GM12891 (cell line): Measurements from ENCODE around the gene C1orf146.

Experiments used
- PAX5 ChIP-seq: IDR thresholded peaks from 2 replicates; pipeline ENCODE4 v1.6.1; 2011; ENCODE audit warnings: low read length, moderate library complexity, mild to moderate bottlenecking; ENCODE audit not compliant: insufficient read depth, severe bottlenecking
- POLR2A ChIP-seq: IDR thresholded peaks from 2 replicates; pipeline ENCODE4 v1.6.1; 2011; ENCODE audit warnings: low read depth, low read length, control low read depth
- POLR2AphosphoS5 ChIP-seq: IDR thresholded peaks from 2 replicates; pipeline ENCODE4 v1.6.1; 2011; ENCODE audit warnings: low read depth, low read length, control low read depth
- SPI1 ChIP-seq: IDR thresholded peaks from 2 replicates; pipeline ENCODE4 v1.6.1; 2011; ENCODE audit warnings: low read depth, low read length, control low read depth
- TAF1 ChIP-seq: IDR thresholded peaks from 2 replicates; pipeline ENCODE4 v1.6.1; 2011; ENCODE audit warnings: low read depth, low read length, control low read depth

- TF ChIP-seq POLR2A: no peak
- TF ChIP-seq POLR2AphosphoS5: no peak
- TF ChIP-seq TAF1: no peak
- no peak for TF ChIP-seq PAX5
- no peak for TF ChIP-seq SPI1
Observed at GRCh38 chr1:92184632-92185031, 33.1 kb upstream of the C1orf146 start.
